ENCODE data around the gene RNF157.

Gene RNF157

GRCh38 chr17:76240461-76241203 lies at the start of gene RNF157:
TSS of gene RNF157 (minus strand) at chr17:76240493. CDS start at chr17:76240240, 253 bp downstream.
- peak in 48 of 56 donors; percentile 18 to 85 (median 58) for DNase-seq

GRCh38 chr17:76281573-76282371 lies 41.5 kb upstream of the RNF157 start:
- DNase-seq, result no peak

GRCh38 chr17:76280650-76281049 lies 40.4 kb upstream of the RNF157 start:
- no peak for DNase-seq

GRCh38 chr17:76279742-76280287 lies 39.5 kb upstream of the RNF157 start:
- DNase-seq, result no peak

GRCh38 chr17:76278952-76279741 lies 38.9 kb upstream of the RNF157 start:
- peak in 53 of 56 donors; percentile 9 to 96 (median 70) for DNase-seq

GRCh38 chr17:76278268-76278908 lies 38.1 kb upstream of the RNF157 start:
- no peak for DNase-seq

- DNase-seq, result no peak
Observed at GRCh38 chr17:76277300-76278267, 37.3 kb upstream of the RNF157 start.

GRCh38 chr17:76276461-76277299 lies 36.4 kb upstream of the RNF157 start:
- no peak for DNase-seq

- no peak for DNase-seq
Observed at GRCh38 chr17:76276069-76276431, 35.8 kb upstream of the RNF157 start.

DNA sequence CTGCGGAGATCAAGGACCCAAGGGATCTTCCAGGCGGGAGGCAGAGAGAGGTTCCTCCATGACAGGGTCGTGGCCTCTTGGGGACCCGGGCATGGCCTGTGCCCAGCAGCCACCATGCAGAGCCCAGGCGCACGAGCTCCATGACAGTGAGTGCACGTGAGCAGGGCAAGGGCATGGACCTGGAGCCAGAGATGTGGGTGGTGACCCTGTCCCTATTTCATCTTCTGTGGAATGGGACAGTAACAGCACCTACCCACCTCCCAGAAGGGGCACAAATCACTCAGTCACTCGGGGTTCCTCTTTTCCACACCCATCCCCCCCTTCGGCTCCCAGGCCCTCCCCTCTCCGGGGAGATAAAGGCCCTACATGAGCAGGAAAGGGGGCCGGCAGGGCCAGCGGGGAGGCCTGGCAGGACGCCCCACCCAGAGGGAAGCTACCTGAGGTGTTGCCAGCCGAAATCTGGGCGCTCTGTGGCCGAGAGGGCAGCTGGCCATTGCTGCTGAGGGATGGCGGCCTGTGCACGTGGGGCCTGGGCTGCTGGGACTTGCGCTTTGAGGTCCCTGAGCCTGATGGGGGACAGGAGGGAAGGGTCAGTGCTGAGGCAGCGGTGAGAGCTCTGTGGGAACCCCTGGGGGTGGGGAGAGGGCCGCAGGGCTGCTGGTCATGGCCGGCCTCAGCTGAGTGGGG lies 35.2 kb upstream of the RNF157 start:
- no peak for DNase-seq

GRCh38 chr17:76274112-76274956 lies 34.0 kb upstream of the RNF157 start:
- DNase-seq, result no peak

- DNase-seq, result no peak
Observed at GRCh38 chr17:76273445-76274111, 33.3 kb upstream of the RNF157 start.

DNA sequence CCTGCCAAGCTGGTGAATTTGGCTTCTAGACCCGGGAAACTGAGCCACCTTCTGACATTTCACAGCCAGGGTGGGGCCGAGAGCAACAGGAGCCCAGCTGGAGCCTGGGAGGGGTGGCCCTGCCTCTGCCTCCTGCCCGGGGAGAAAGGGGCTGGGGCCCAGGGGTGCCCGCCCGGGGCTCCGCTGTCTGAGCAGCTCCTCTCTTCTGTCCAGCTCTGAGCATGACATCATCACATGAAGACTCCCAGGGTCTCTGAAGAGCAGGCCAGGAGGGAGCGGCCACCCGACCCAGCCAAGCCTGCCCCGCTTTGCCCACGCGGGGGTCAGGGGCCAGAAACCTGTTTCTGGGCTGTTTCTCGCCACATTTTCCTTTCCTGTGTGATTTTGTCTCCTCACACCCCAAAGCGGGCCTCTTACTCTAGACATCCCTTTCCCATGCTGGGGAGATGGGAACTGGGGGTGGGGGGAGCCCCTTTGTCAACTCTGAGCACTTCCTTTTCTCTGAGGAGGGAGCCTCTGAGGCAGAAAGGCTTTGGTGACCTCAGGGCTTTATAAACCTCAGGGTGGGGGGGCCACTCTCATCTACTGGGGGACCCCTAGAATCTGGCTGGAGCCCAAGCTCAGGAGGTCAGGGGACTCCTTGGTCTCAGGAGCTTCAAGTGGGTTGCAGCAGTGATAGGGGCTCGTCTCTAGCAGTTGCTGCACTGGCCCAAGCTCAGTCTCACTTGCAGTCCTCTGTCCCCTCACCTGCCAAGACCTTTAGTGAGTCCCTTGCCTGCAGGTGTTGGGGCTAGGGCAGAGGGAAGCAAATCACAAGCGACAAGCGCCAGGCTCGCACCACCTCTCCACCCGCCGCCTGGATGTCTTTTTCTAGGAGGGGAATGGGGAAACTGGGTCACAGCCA lies 32.5 kb upstream of the RNF157 start:
- DNase-seq, result no peak

- DNase-seq, result no peak
Observed at GRCh38 chr17:76271669-76272540, 31.6 kb upstream of the RNF157 start.
